Hepatocyte (in vitro differentiated cells): ENCODE data around the gene COL5A1. TPM values are rescaled to one million over a fixed set of nuclear protein-coding genes. Genes with fewer than 3 reads are reported as not detected.

Source experiments
- DNase-seq: peaks from one replicate; pipeline ENCODE4 v3.0.0-alpha.2; 2016; ENCODE audit warnings: low spot score
- H2AFZ ChIP-seq: fragments of 200-600 bp; sonication (generic); 2 replicates; pipeline ENCODE4 v1.6.0; 2016; ENCODE audit warnings: antibody characterized with exemption, mild to moderate bottlenecking
- H3K27ac ChIP-seq: fragments of 200-600 bp; sonication (generic); 2 replicates; pipeline ENCODE4 v1.5.1; 2016; ENCODE audit warnings: mild to moderate bottlenecking
- H3K27me3 ChIP-seq: fragments of 200-600 bp; sonication (generic); 2 replicates; pipeline ENCODE4 v1.6.1; 2016
- H3K36me3 ChIP-seq: fragments of 200-600 bp; sonication (generic); replicated peaks from 2 replicates; pipeline ENCODE4 v1.5.1; 2016; ENCODE audit warnings: low read depth; ENCODE audit not compliant: insufficient read depth
- H3K4me1 ChIP-seq: fragments of 200-600 bp; sonication (generic); 2 replicates; pipeline ENCODE4 v1.5.1; 2016; ENCODE audit warnings: mild to moderate bottlenecking, moderate library complexity; ENCODE audit not compliant: insufficient read depth
- H3K4me2 ChIP-seq: fragments of 200-600 bp; sonication (generic); 2 replicates; pipeline ENCODE4 v1.6.0; 2016
- H3K4me3 ChIP-seq: fragments of 200-600 bp; sonication (generic); 2 replicates; pipeline ENCODE4 v1.5.1; 2016; ENCODE audit warnings: mild to moderate bottlenecking
- H3K79me2 ChIP-seq: fragments of 200-600 bp; sonication (generic); 2 replicates; pipeline ENCODE4 v1.6.0; 2017; ENCODE audit warnings: mild to moderate bottlenecking
- H3K9me2 ChIP-seq: fragments of 200-600 bp; sonication (generic); replicated peaks from 2 replicates; pipeline ENCODE4 v1.6.0; 2017; ENCODE audit warnings: mild to moderate bottlenecking; ENCODE audit not compliant: insufficient read depth
- H3K9me3 ChIP-seq: fragments of 200-600 bp; sonication (generic); 2 replicates; pipeline ENCODE4 v1.5.1; 2016; ENCODE audit warnings: low read depth, mild to moderate bottlenecking
- H4K20me1 ChIP-seq: fragments of 200-600 bp; sonication (generic); 2 replicates; pipeline ENCODE4 v1.6.0; 2016; ENCODE audit warnings: mild to moderate bottlenecking; ENCODE audit not compliant: insufficient read depth, poor library complexity, severe bottlenecking
- CTCF ChIP-seq: fragments of 200-600 bp; sonication (generic); IDR thresholded peaks from 2 replicates; pipeline ENCODE4 v1.5.1; 2016; ENCODE audit warnings: antibody characterized with exemption, mild to moderate bottlenecking; ENCODE audit not compliant: poor library complexity
- EZH2 ChIP-seq: fragments of 200-600 bp; sonication (generic); IDR thresholded peaks from 2 replicates; pipeline ENCODE4 v1.6.1; 2016; ENCODE audit warnings: antibody characterized with exemption, mild to moderate bottlenecking, borderline replicate concordance
- EZH2phosphoT487 ChIP-seq: fragments of 200-600 bp; sonication (generic); IDR thresholded peaks from one replicate; pipeline ENCODE4 v1.6.1; 2018; ENCODE audit warnings: antibody characterized with exemption, mild to moderate bottlenecking, low read depth, moderate library complexity; ENCODE audit not compliant: unreplicated experiment, severe bottlenecking
- WGBS: methylation state at CpG from one replicate; pipeline ENCODE4 v1.1.6; 2016; ENCODE audit warnings: low lambda C conversion rate; ENCODE audit errors: missing lambda C conversion rate; 5-methylcytosine and 5-hydroxymethylcytosine counted together
- polyA plus RNA-seq: library from polyadenylated mRNA; unstranded; fragments of >200 nt; fragmentation: Nextera tagmentation; extraction: Ambion mirVana; gene quantifications from 2 replicates; pipeline ENCODE4 v1.2.1, GENCODE V29; 2016
- total RNA-seq: library from RNA; depleted of rRNA; stranded (reverse); fragments of >200 nt; gene quantifications from 2 replicates; pipeline ENCODE4 v1.2.3, GENCODE V29; 2014

The COL5A1 gene
- total and polyA plus RNA-seq, 2 experiments from 2014 or later, result 342 to 347 TPM

GRCh38 chr9:134656334-134657006 is 14.9 kb downstream of the COL5A1 start:
- Histone ChIP-seq H3K9me2 (no peaks in the 10 kb centered on the region), H3K79me2 (peaks cover 69% of the 10 kb centered on the region), H3K4me2 (no peak overlapping the region), H3K27ac (no peak overlapping the region), H2AFZ (no peak overlapping the region), H3K36me3 (no peaks in the 10 kb centered on the region), H3K9me3 (no peaks in the 10 kb centered on the region), H3K27me3 (no peaks in the 10 kb centered on the region), H3K4me1 (peaks cover 40% of the 10 kb centered on the region), H4K20me1 (peaks cover 80% of the 10 kb centered on the region), H3K4me3 (no peak overlapping the region)
- 51% methylated on average over 12 of the region's 12 CpGs for WGBS
- DNase-seq, result no peak
- TF ChIP-seq EZH2phosphoT487 (no peak), CTCF (peak; percentile 12)

DNA sequence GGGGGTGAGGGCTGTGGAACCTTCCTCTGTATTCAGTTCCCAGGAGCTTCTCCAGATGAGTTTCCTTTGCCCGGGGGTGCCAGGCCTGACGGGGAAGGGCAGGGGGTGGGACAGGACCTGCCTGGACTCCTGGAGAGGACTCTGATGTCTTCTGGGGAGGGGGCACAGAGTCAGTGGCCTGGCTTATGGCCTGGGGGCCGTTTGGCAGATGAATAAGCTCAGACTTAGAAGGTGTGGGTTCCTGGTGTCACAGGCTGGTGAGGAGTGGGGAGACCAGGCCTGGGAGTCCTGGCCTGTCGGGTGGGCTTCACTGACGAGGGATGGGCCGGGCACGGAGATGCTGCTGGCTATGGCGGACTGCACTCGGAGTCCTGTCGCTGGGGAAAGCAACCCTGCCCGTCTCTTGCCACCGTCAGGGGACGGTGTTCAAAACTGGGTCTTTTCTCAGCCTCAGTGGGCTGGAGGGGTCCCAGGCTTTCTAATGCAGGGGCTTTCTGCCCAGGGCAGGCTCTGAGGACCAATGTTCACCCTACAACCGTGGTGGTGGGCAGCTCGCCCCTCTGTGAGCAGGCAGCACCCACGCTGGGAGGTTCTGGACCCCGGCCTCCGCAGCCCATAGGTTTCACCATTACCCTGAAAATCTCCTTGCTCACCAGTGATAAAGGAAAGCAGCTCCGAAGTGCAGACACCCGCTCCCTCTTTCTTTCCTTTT is 16.2 kb downstream of the COL5A1 start:
- no peak overlapping the region for H3K4me3 ChIP-seq
- no peak for TF ChIP-seq EZH2
- TF ChIP-seq EZH2phosphoT487, result no peak
- no peak for TF ChIP-seq CTCF
- WGBS, result 80% methylated on average over 19 of the region's 20 CpGs
- peaks cover 56% of the 10 kb centered on the region for H3K79me2 ChIP-seq
- no peaks in the 10 kb centered on the region for H3K9me3 ChIP-seq
- peak overlapping the region; percentile 55 for H3K4me2 ChIP-seq
- no peak overlapping the region for H2AFZ ChIP-seq
- no peaks in the 10 kb centered on the region for H3K27me3 ChIP-seq
- H4K20me1 ChIP-seq, result peaks cover 77% of the 10 kb centered on the region
- no peaks in the 10 kb centered on the region for H3K36me3 ChIP-seq
- H3K27ac ChIP-seq, result peak overlapping the region; percentile 90
- H3K4me1 ChIP-seq, result peaks cover 46% of the 10 kb centered on the region
- no peaks in the 10 kb centered on the region for H3K9me2 ChIP-seq
- DNase-seq, result no peak

DNA sequence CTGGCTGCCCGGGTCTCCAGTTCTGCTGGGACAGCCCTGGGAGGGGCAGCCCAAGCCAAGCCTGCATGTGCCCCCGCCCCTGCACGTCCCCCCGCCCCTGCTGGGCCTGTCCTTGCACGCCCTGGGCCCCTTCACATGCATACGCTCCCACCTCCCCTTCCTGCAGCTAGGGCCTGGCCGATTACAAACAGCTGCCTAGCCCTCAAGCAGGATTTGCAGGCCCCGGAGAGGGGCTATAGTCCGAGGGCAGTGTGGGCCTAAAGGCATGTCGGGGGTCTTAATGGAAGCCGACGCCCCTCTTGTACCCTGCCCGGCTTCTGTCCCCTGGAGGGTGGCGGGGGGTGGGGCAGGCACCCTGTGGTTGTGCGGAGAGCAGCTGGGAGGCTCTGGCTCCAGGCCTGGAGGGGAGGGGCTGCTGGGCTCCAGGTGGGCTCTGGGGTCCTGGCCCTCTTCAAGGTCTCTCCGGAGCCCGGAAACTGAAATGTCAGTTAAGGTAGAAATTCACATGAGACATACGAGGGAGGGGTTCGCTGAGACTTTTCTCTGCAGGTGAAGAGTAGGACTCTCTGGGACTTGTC is 16.9 kb downstream of the COL5A1 start:
- H3K4me1 ChIP-seq, result peaks cover 53% of the 10 kb centered on the region
- TF ChIP-seq EZH2, result no peak
- no peak for TF ChIP-seq CTCF
- no peak for TF ChIP-seq EZH2phosphoT487
- no peaks in the 10 kb centered on the region for H3K9me3 ChIP-seq
- H3K4me3 ChIP-seq, result no peak overlapping the region
- peak overlapping the region; percentile 90 for H3K27ac ChIP-seq
- H3K4me2 ChIP-seq, result peak overlapping the region; percentile 55
- no peak overlapping the region for H2AFZ ChIP-seq
- no peaks in the 10 kb centered on the region for H3K9me2 ChIP-seq
- H3K79me2 ChIP-seq, result peaks cover 56% of the 10 kb centered on the region
- peaks cover 76% of the 10 kb centered on the region for H4K20me1 ChIP-seq
- H3K27me3 ChIP-seq, result no peaks in the 10 kb centered on the region
- no peaks in the 10 kb centered on the region for H3K36me3 ChIP-seq
- 37% methylated on average over 19 of the region's 19 CpGs for WGBS
- no peak for DNase-seq
